HL-60 (cell line): ENCODE results near the gene SLC10A6.

ENCODE experiments used
- DNase-seq, 2 experiments: peaks; one replicate each; pipeline ENCODE4 v3.0.0-alpha.2; 2010 to 2020; ENCODE audit warnings: low read depth in 1 of 2, low spot score in 1 of 2
- H3K27ac ChIP-seq: fragments of 250-450 bp; sonication (Bioruptor Pico); replicated peaks from 2 replicates; pipeline ENCODE4 v1.5.1; 2020; ENCODE audit warnings: mild to moderate bottlenecking, moderate library complexity
- H3K27me3 ChIP-seq: fragments of 250-450 bp; sonication (Bioruptor Pico); 2 replicates; pipeline ENCODE4 v1.5.1; 2021; ENCODE audit warnings: mild to moderate bottlenecking, moderate library complexity; ENCODE audit not compliant: insufficient read depth, poor library complexity, severe bottlenecking
- H3K4me3 ChIP-seq: replicated peaks from 2 replicates; pipeline ENCODE4 v1.5.1; 2011; ENCODE audit warnings: mild to moderate bottlenecking, control low read depth, low read length; ENCODE audit not compliant: insufficient read depth
- CTCF ChIP-seq: IDR thresholded peaks from one replicate; pipeline ENCODE4 v1.5.1; 2011; ENCODE audit warnings: low read length, control low read depth, inconsistent platforms; ENCODE audit not compliant: insufficient read depth
- GABPA ChIP-seq: IDR thresholded peaks from 2 replicates; pipeline ENCODE4 v1.6.1; 2012; ENCODE audit warnings: low read depth
- POLR2AphosphoS5 ChIP-seq: IDR thresholded peaks from 2 replicates; pipeline ENCODE4 v1.6.1; 2012; ENCODE audit warnings: low read depth
- REST ChIP-seq: IDR thresholded peaks from 2 replicates; pipeline ENCODE4 v1.6.1; 2012; ENCODE audit warnings: low read depth; ENCODE audit not compliant: insufficient replicate concordance
- SPI1 ChIP-seq: IDR thresholded peaks from 2 replicates; pipeline ENCODE4 v1.6.1; 2012; ENCODE audit warnings: low read depth, mild to moderate bottlenecking, borderline replicate concordance

Gene SLC10A6

GRCh38 chr4:86818841-86819240 is 30.3 kb downstream of the SLC10A6 start:
- no peak for TF ChIP-seq CTCF
- TF ChIP-seq POLR2AphosphoS5 = no peak
- TF ChIP-seq GABPA = no peak
- no peaks in the 10 kb centered on the region for H3K27me3 ChIP-seq
- H3K27ac ChIP-seq = no peak overlapping the region
- no peak for DNase-seq
- no peak overlapping the region for H3K4me3 ChIP-seq

- no peak for TF ChIP-seq REST
- no peak for TF ChIP-seq GABPA
- no peak for TF ChIP-seq SPI1
- TF ChIP-seq CTCF = no peak
- TF ChIP-seq POLR2AphosphoS5 = no peak
- Histone ChIP-seq H3K27ac (no peak overlapping the region), H3K4me3 (no peak overlapping the region), H3K27me3 (no peaks in the 10 kb centered on the region)
- DNase-seq = no peak
These were observed 31.0 kb downstream of the SLC10A6 start for GRCh38 chr4:86818211-86818610.

GRCh38 chr4:86816501-86817273 is 32.5 kb downstream of the SLC10A6 start:
- Histone ChIP-seq H3K27me3 (no peaks in the 10 kb centered on the region), H3K4me3 (no peak overlapping the region), H3K27ac (no peak overlapping the region)
- no peak for DNase-seq
- TF ChIP-seq CTCF = no peak
- TF ChIP-seq SPI1 = no peak
- no peak for TF ChIP-seq REST
- no peak for TF ChIP-seq POLR2AphosphoS5
- no peak for TF ChIP-seq GABPA

GRCh38 chr4:86815653-86816052 is 33.5 kb downstream of the SLC10A6 start:
- Histone ChIP-seq H3K27ac (no peak overlapping the region), H3K27me3 (no peaks in the 10 kb centered on the region), H3K4me3 (no peak overlapping the region)
- TF ChIP-seq CTCF = no peak
- TF ChIP-seq SPI1 = no peak
- TF ChIP-seq POLR2AphosphoS5 = no peak
- TF ChIP-seq GABPA = no peak
- TF ChIP-seq REST = no peak
- DNase-seq = no peak
